Measurements from ENCODE around the gene VPS33A.

- TF ChIP-seq, protein P1, sequence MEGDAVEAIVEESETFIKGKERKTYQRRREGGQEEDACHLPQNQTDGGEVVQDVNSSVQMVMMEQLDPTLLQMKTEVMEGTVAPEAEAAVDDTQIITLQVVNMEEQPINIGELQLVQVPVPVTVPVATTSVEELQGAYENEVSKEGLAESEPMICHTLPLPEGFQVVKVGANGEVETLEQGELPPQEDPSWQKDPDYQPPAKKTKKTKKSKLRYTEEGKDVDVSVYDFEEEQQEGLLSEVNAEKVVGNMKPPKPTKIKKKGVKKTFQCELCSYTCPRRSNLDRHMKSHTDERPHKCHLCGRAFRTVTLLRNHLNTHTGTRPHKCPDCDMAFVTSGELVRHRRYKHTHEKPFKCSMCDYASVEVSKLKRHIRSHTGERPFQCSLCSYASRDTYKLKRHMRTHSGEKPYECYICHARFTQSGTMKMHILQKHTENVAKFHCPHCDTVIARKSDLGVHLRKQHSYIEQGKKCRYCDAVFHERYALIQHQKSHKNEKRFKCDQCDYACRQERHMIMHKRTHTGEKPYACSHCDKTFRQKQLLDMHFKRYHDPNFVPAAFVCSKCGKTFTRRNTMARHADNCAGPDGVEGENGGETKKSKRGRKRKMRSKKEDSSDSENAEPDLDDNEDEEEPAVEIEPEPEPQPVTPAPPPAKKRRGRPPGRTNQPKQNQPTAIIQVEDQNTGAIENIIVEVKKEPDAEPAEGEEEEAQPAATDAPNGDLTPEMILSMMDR (IDR thresholded peaks at IDR 0.05): no peak
- no peak for TF ChIP-seq POLR2A (IDR thresholded peaks at IDR 0.05)
Observed at GRCh38 chr12:122192441-122192840, 73.9 kb downstream of the VPS33A start.
